Activated naive CD8-positive, alpha-beta T cell treated with anti-CD3 and anti-CD28 coated beads, Interleukin-2, amount 10 ng/mL, durations not matched to agents 7 days and 5 days (primary cell): ENCODE results near the gene TMED3. TPM values are rescaled to one million over a fixed set of nuclear protein-coding genes. Genes with fewer than 3 reads are reported as not detected.
"Not testable (repeated sequence)": the region's sequence is repeated elsewhere in the genome, so short reads cannot be mapped to it uniquely, and the experiment has no call there.

Experiments used
- ATAC-seq: fragments of 150-1000 bp; cut with Tn5 transposase; one replicate; pipeline ENCODE4 v1.10.0; 2021; ENCODE audit warnings: low read depth, moderate library complexity
- POLR2A ChIA-PET: fragments of 350-600 bp; sonication (Branson Sonifier 250); formaldehyde crosslinking; loops from one replicate; lab custom pipeline; 2021; ENCODE audit warnings: antibody characterized with exemption; lab: Charles Lee
- DNase-seq: peaks from one replicate; pipeline ENCODE4 v3.0.0; 2021
- H3K27ac Mint-ChIP-seq: one replicate; pipeline ENCODE4 v1.8.0; 2022; ENCODE audit warnings: mild to moderate bottlenecking, mixed read lengths
- H3K27me3 Mint-ChIP-seq: one replicate; pipeline ENCODE4 v1.8.0; 2022; ENCODE audit warnings: mild to moderate bottlenecking, moderate library complexity, mixed read lengths
- H3K36me3 Mint-ChIP-seq: one replicate; pipeline ENCODE4 v1.8.0; 2021; ENCODE audit warnings: mild to moderate bottlenecking, mixed read lengths
- H3K4me1 Mint-ChIP-seq: one replicate; pipeline ENCODE4 v1.8.0; 2021; ENCODE audit warnings: mixed read lengths
- H3K4me3 Mint-ChIP-seq: one replicate; pipeline ENCODE4 v1.8.0; 2022; ENCODE audit warnings: mild to moderate bottlenecking, moderate library complexity, mixed read lengths
- H3K9me3 Mint-ChIP-seq: one replicate; pipeline ENCODE4 v1.8.0; 2021; ENCODE audit warnings: mixed read lengths
- total RNA-seq, 2 experiments: library from RNA; stranded (reverse); gene quantifications; one replicate each; pipeline ENCODE4 v1.2.3, GENCODE V29; 2021

Gene TMED3
- total RNA-seq, 2 experiments from 2014 or later, result 31.8 to 34.2 TPM

- peaks cover 13% of the 10 kb centered on the region for H3K4me1 Mint-ChIP-seq
- no peak overlapping the region for H3K27ac Mint-ChIP-seq
- H3K9me3 Mint-ChIP-seq, result no peaks in the 10 kb centered on the region
- DNase-seq (no peak), ATAC-seq (no peak)
- POLR2A ChIA-PET, result no interaction called here
- peaks cover 64% of the 10 kb centered on the region for H3K27me3 Mint-ChIP-seq
- peaks cover 2% of the 10 kb centered on the region for H3K36me3 Mint-ChIP-seq
- H3K4me3 Mint-ChIP-seq, result no peak overlapping the region
These were observed 3.7 kb upstream of the TMED3 start for GRCh38 chr15:79307251-79307650.

DNA sequence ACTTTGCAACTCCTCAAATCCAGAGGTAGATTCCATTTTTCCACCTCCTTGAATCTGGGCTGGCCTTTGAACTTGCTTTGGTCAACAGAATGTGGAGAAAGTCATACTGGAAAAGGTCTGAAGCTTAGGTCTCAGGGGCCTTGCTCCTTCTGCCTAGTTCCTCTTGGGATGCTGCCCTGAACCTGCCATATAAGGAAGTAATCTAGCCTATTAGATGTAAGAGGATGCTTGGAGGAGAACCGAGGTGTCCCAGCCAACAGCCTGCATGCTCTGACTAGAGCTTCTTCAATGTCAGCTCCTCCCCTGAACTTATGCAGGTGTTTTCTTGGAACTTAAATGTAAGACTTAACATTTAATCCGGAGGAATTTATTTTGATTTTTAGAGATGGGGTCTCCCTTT lies 2.0 kb upstream of the TMED3 start:
- POLR2A ChIA-PET, result interaction anchor here (0.5 kb wide), 1 partner anchor 693 kb away, joined by 10 read pairs; no protein-coding TSS in a partner anchor
- DNase-seq, result no peak
- Mint-ChIP-seq H3K4me1 (peaks cover 27% of the 10 kb centered on the region), H3K9me3 (no peaks in the 10 kb centered on the region), H3K27ac (no peak overlapping the region), H3K4me3 (no peak overlapping the region), H3K36me3 (peaks cover 9% of the 10 kb centered on the region), H3K27me3 (peaks cover 52% of the 10 kb centered on the region)
- no peak for ATAC-seq

- peaks cover 21% of the 10 kb centered on the region for H3K36me3 Mint-ChIP-seq
- H3K9me3 Mint-ChIP-seq, result no peaks in the 10 kb centered on the region
- H3K4me1 Mint-ChIP-seq, result peaks cover 29% of the 10 kb centered on the region
- POLR2A ChIA-PET, result interaction anchor here (0.7 to 1.6 kb wide), 3 partner anchors 8 to 27 kb away, joined by 3 to 4 read pairs (median 3); no protein-coding TSS in a partner anchor
- H3K27me3 Mint-ChIP-seq, result peaks cover 38% of the 10 kb centered on the region
- no peak overlapping the region for H3K27ac Mint-ChIP-seq
- H3K4me3 Mint-ChIP-seq, result peak overlapping the region; percentile 83
- ATAC-seq (peak; percentile 31), DNase-seq (no peak)
These were observed 314 bp upstream of the TMED3 start for GRCh38 chr15:79310612-79310984.

GRCh38 chr15:79311901-79312553 lies 1.1 kb downstream of the TMED3 start:
- Mint-ChIP-seq H3K4me3 (peak overlapping the region; percentile 88), H3K4me1 (peaks cover 31% of the 10 kb centered on the region)
- POLR2A ChIA-PET, result interaction anchor here (0.6 kb wide), 1 partner anchor 388 kb away, joined by 4 read pairs; no protein-coding TSS in a partner anchor

GRCh38 chr15:79314186-79314585 lies 3.3 kb downstream of the TMED3 start:
- no peak overlapping the region for H3K27ac Mint-ChIP-seq
- POLR2A ChIA-PET, result no interaction called here
- no peak overlapping the region for H3K4me3 Mint-ChIP-seq
- no peaks in the 10 kb centered on the region for H3K9me3 Mint-ChIP-seq
- ATAC-seq (no peak), DNase-seq (no peak)
- peaks cover 43% of the 10 kb centered on the region for H3K4me1 Mint-ChIP-seq
- H3K27me3 Mint-ChIP-seq, result peaks cover 13% of the 10 kb centered on the region
- H3K36me3 Mint-ChIP-seq, result peaks cover 47% of the 10 kb centered on the region

More at GRCh38 chr15:79311901-79312553, 1.1 kb downstream of the TMED3 start:
- H3K9me3 Mint-ChIP-seq, result no peaks in the 10 kb centered on the region
- H3K27ac Mint-ChIP-seq, result peak overlapping the region; percentile 86
- DNase-seq (no peak), ATAC-seq (no peak)
- H3K36me3 Mint-ChIP-seq, result peaks cover 29% of the 10 kb centered on the region
- H3K27me3 Mint-ChIP-seq, result peaks cover 31% of the 10 kb centered on the region

DNA sequence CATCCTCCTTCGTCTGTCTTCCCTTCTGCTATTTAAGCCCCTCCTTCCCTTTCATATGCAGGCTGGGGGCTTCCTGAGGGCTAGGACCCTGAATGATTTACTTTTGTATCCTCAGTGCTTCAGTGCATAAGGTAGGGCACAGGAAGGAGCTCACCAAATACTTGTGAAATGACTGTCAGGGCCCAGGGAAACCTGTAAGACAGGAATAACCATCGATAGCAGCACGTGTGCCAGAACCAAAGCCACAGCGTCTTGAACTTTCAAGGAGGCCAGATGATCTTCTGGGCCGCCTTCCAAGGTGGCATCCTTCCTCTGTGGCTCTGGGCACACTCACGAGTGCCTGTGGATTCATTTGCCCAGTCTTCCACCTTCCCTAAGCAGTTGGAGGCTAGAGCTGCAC lies 3.9 kb downstream of the TMED3 start:
- Mint-ChIP-seq H3K9me3 (no peaks in the 10 kb centered on the region), H3K4me3 (no peak overlapping the region), H3K27me3 (peaks cover 7% of the 10 kb centered on the region), H3K36me3 (peaks cover 52% of the 10 kb centered on the region), H3K4me1 (peaks cover 47% of the 10 kb centered on the region), H3K27ac (no peak overlapping the region)
- POLR2A ChIA-PET, result no interaction called here
- ATAC-seq, result no peak
- DNase-seq, result no peak

- POLR2A ChIA-PET, result no interaction called here
- ATAC-seq (no peak), DNase-seq (no peak)
- Mint-ChIP-seq H3K4me3 (no peak overlapping the region), H3K36me3 (peaks cover 52% of the 10 kb centered on the region), H3K27ac (no peak overlapping the region), H3K9me3 (no peaks in the 10 kb centered on the region), H3K27me3 (no peaks in the 10 kb centered on the region), H3K4me1 (peaks cover 40% of the 10 kb centered on the region)
These were observed 4.9 kb downstream of the TMED3 start for GRCh38 chr15:79315623-79316328.

DNA sequence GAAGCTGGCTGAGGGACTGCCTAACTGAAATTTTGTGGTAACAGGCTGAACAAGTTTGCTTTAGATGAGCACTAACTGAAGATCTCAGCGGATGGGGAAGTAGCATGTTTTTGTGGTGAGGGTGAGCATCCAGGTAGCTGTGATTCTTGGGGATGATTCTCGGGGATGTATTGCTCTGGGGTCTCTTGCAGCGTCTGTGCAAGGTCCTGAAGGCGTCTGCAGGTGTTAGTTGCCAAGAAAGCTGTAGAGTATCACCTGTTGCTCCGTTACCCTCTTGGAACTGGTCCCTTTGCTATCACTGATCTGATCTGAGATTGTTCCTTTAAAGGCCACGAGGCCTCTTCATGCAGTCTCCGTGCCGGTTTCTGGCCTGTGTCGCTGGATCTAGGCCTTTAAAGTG lies 6.0 kb downstream of the TMED3 start:
- Mint-ChIP-seq H3K36me3 (peaks cover 51% of the 10 kb centered on the region), H3K4me1 (peaks cover 38% of the 10 kb centered on the region), H3K9me3 (no peaks in the 10 kb centered on the region), H3K27me3 (no peaks in the 10 kb centered on the region), H3K4me3 (no peak overlapping the region), H3K27ac (no peak overlapping the region)
- POLR2A ChIA-PET, result no interaction called here
- DNase-seq, result no peak
- no peak for ATAC-seq

- H3K4me3 Mint-ChIP-seq, H3K27ac Mint-ChIP-seq, POLR2A ChIA-PET, H3K27me3 Mint-ChIP-seq, H3K9me3 Mint-ChIP-seq, ATAC-seq, DNase-seq: not testable (repeated sequence)
- H3K36me3 Mint-ChIP-seq, result peaks cover 55% of the 10 kb centered on the region
- peaks cover 20% of the 10 kb centered on the region for H3K4me1 Mint-ChIP-seq
These were observed 9.1 kb downstream of the TMED3 start for GRCh38 chr15:79319973-79320372.

DNA sequence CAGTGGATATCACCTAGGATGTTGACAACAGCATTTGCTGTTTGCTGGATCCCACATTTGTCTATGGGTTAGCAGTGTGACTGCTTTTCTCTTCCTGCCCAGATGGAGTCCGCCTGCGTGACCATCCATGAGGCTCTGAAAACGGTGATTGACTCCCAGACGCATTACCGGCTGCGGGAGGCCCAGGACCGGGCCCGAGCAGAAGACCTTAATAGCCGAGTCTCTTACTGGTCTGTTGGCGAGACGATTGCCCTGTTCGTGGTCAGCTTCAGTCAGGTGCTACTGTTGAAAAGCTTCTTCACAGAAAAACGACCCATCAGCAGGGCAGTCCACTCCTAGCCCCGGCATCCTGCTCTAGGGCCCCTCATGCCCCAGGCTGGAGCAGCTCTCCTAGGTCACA lies 11.0 kb downstream of the TMED3 start:
- Mint-ChIP-seq H3K4me3 (no peak overlapping the region), H3K27ac (no peak overlapping the region), H3K9me3 (no peaks in the 10 kb centered on the region), H3K4me1 (peaks cover 16% of the 10 kb centered on the region), H3K36me3 (peaks cover 52% of the 10 kb centered on the region), H3K27me3 (no peaks in the 10 kb centered on the region)
- POLR2A ChIA-PET, result interaction anchor here (1.0 kb wide), 1 partner anchor 11 kb away, joined by 3 read pairs; the partner anchor contains the start of gene TMED3
- no peak for DNase-seq
- ATAC-seq, result no peak

- Mint-ChIP-seq H3K4me3 (no peak overlapping the region), H3K9me3 (no peaks in the 10 kb centered on the region), H3K4me1 (peaks cover 13% of the 10 kb centered on the region), H3K36me3 (peaks cover 52% of the 10 kb centered on the region), H3K27me3 (no peaks in the 10 kb centered on the region), H3K27ac (no peak overlapping the region)
- DNase-seq, result no peak
- POLR2A ChIA-PET, result interaction anchor here (1.0 kb wide), 1 partner anchor 12 kb away, joined by 3 read pairs; the partner anchor contains the start of gene TMED3
- ATAC-seq, result no peak
These were observed 11.4 kb downstream of the TMED3 start for GRCh38 chr15:79322306-79322705.

DNA sequence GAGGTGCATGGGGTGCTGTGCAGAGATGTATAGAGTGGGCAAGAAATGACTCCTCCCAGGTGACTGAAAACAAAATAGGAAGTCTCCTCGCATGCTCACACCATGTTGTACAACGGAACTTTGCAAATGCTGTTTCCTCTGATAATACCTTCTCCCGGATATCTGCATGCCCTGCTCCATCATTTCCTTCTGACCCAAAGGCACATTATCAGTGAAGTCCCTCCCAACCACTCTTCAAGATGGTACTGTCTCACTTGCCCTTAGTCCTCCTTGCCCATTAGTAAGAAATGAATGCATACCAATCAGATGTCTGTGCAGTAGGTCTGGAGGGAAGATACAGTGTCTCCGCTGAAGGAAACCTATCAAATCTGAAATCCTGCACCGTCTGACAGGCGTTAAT lies 12.0 kb downstream of the TMED3 start:
- ATAC-seq (no peak), DNase-seq (no peak)
- no peaks in the 10 kb centered on the region for H3K27me3 Mint-ChIP-seq
- POLR2A ChIA-PET, result interaction anchor here (1.0 kb wide), 1 partner anchor 12 kb away, joined by 3 read pairs; the partner anchor contains the start of gene TMED3
- H3K36me3 Mint-ChIP-seq, result peaks cover 48% of the 10 kb centered on the region
- no peak overlapping the region for H3K4me3 Mint-ChIP-seq
- H3K9me3 Mint-ChIP-seq, result no peaks in the 10 kb centered on the region
- no peak overlapping the region for H3K27ac Mint-ChIP-seq
- H3K4me1 Mint-ChIP-seq, result peaks cover 9% of the 10 kb centered on the region

DNA sequence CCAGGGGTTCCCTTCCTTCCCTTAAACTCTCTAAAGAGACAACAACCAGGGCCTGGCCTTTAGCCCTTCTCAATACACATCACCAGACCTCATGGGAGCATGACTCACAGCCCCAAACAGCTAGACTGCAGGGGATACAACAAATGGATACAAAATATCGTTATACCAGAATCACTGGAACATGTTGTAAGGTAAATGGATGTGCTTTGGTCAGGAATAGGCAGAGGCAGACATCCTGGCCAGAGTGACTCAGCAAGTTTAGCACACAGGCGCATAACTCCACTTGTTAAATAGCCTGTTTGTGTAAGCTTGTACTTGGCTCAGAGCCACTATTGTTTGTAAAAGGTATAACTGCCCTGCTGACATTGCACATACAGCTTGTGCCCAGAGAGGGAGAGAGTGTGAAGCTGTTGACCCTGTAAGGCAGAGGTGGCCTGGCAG lies 18.3 kb downstream of the TMED3 start:
- no peaks in the 10 kb centered on the region for H3K9me3 Mint-ChIP-seq
- H3K27me3 Mint-ChIP-seq, result no peaks in the 10 kb centered on the region
- no peak for ATAC-seq
- peaks cover 31% of the 10 kb centered on the region for H3K36me3 Mint-ChIP-seq
- no peak overlapping the region for H3K4me3 Mint-ChIP-seq
- H3K4me1 Mint-ChIP-seq, result peaks cover 1% of the 10 kb centered on the region
- no peak for DNase-seq
- peak overlapping the region; percentile 28 for H3K27ac Mint-ChIP-seq
- POLR2A ChIA-PET, result no interaction called here
